ENCODE data around the gene INPPL1.
A peak's percentile ranks its signal among the peaks of the same experiment; 100 is the strongest.
"Not testable (repeated sequence)": the region's sequence is repeated elsewhere in the genome, so short reads cannot be mapped to it uniquely, and the experiment has no call there.

The INPPL1 gene

DNA sequence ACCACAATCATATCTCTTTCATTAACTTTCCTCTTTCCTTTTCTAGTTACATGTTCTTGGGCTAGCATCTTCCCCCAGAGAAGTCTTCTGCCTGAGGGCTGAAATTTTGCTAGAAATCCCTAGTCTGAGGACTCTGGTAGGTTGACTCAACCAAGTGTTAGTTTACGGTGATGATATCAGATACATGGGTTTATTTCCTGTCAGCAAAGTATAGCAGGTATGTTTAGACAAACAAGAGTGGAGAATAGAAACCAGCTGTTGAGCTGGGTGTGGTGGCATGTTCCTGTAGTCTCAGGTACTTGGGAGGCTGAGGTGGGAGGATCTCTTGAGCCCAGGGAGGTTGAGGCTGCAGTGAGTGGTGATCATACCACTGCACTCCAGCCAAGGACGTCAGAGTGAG lies 21.4 kb upstream of the INPPL1 start:
- ChIA-PET POLR2A (no interaction called here), CTCF (interaction anchor here (0.6 kb wide), 1 partner anchor 60 kb away, joined by 4 read pairs; no protein-coding TSS in a partner anchor)
- TF ChIP-seq CTBP1 (IDR thresholded peaks at IDR 0.05; ENCODE audit: borderline replicate concordance) = no peak
- no peak for TF ChIP-seq NFRKB (IDR thresholded peaks at IDR 0.05)
- no peak for TF ChIP-seq FOXA1 (IDR thresholded peaks at IDR 0.05)
- no peak for TF ChIP-seq ARNT (IDR thresholded peaks at IDR 0.05)
- no peak for TF ChIP-seq PKNOX1 (IDR thresholded peaks at IDR 0.05)
- no peak for TF ChIP-seq HDGF (IDR thresholded peaks at IDR 0.05; ENCODE audit: borderline replicate concordance)
- TF ChIP-seq SP1 (IDR thresholded peaks at IDR 0.05) = no peak
- no peak for TF ChIP-seq ELF4 (IDR thresholded peaks at IDR 0.05)
- no peak for TF ChIP-seq FOXK2 (IDR thresholded peaks at IDR 0.05)
- TF ChIP-seq BHLHE40 (IDR thresholded peaks at IDR 0.05; ENCODE audit: borderline replicate concordance) = no peak
- TF ChIP-seq LEF1 (IDR thresholded peaks at IDR 0.05; ENCODE audit: borderline replicate concordance) = no peak
- TF ChIP-seq TARDBP (IDR thresholded peaks at IDR 0.05) = no peak
- TF ChIP-seq ZNF384 (IDR thresholded peaks at IDR 0.05) = no peak
- no peak for DNase-seq (ENCODE audit: extremely low spot score)

DNA sequence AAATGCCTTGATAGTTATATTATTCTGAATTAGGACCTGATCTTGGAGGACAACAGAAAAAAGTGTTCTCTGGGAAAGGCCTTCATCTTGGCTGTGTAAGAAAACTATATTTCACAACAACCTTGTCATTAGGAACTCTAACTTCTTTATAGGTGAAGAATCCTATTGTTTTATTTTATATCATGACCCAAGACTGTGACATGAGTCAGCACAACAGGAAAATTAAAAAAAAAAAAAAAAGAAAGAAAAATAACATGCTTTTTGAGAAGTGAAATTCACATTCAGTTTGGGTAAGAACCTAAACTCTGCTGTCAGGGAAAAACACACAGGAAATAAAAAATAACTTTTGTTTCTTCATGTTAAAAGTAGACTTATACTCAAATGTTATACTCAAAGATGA lies 19.7 kb upstream of the INPPL1 start:
- no peak for DNase-seq (ENCODE audit: extremely low spot score)
- POLR2A ChIA-PET = no interaction called here
- CTCF ChIA-PET = no interaction called here
- TF ChIP-seq BHLHE40 (IDR thresholded peaks at IDR 0.05; ENCODE audit: borderline replicate concordance) (no peak), SP1 (IDR thresholded peaks at IDR 0.05) (no peak), ELF4 (IDR thresholded peaks at IDR 0.05) (no peak), FOXK2 (IDR thresholded peaks at IDR 0.05) (no peak), NFRKB (IDR thresholded peaks at IDR 0.05) (no peak), HDGF (IDR thresholded peaks at IDR 0.05; ENCODE audit: borderline replicate concordance) (no peak), ARNT (IDR thresholded peaks at IDR 0.05) (no peak), ZNF384 (IDR thresholded peaks at IDR 0.05) (no peak), FOXM1 (IDR thresholded peaks at IDR 0.05; ENCODE audit: borderline replicate concordance) (no peak), PKNOX1 (IDR thresholded peaks at IDR 0.05) (no peak), FOXA1 (IDR thresholded peaks at IDR 0.05) (no peak), CTBP1 (IDR thresholded peaks at IDR 0.05; ENCODE audit: borderline replicate concordance) (no peak), LEF1 (IDR thresholded peaks at IDR 0.05; ENCODE audit: borderline replicate concordance) (no peak)

- CTCF ChIA-PET; DNase-seq (ENCODE audit: extremely low spot score): not testable (repeated sequence)
- POLR2A ChIA-PET = interaction anchor here (0.8 kb wide), 1 partner anchor 12 kb away, joined by 3 read pairs; no protein-coding TSS in a partner anchor
These were observed 17.8 kb upstream of the INPPL1 start for GRCh38 chr11:72206794-72207193.

- ChIA-PET POLR2A (interaction anchor here (0.5 kb wide), 1 partner anchor 77 kb away, joined by 4 read pairs; no protein-coding TSS in a partner anchor), CTCF (no interaction called here)
- DNase-seq (ENCODE audit: extremely low spot score) = no peak
- TF ChIP-seq FOXK2 (IDR thresholded peaks at IDR 0.05) = no peak
- TF ChIP-seq BHLHE40 (IDR thresholded peaks at IDR 0.05; ENCODE audit: borderline replicate concordance) = no peak
- no peak for TF ChIP-seq CTBP1 (IDR thresholded peaks at IDR 0.05; ENCODE audit: borderline replicate concordance)
- TF ChIP-seq HDGF (IDR thresholded peaks at IDR 0.05; ENCODE audit: borderline replicate concordance) = no peak
- no peak for TF ChIP-seq FOXM1 (IDR thresholded peaks at IDR 0.05; ENCODE audit: borderline replicate concordance)
- TF ChIP-seq ZNF384 (IDR thresholded peaks at IDR 0.05) = no peak
- no peak for TF ChIP-seq L3MBTL2 (conservative IDR thresholded peaks at IDR 0.05)
- TF ChIP-seq ELF4 (IDR thresholded peaks at IDR 0.05) = no peak
- no peak for TF ChIP-seq ARNT (IDR thresholded peaks at IDR 0.05)
These were observed 16.3 kb upstream of the INPPL1 start for GRCh38 chr11:72208281-72208680.

GRCh38 chr11:72209101-72209500 lies 15.5 kb upstream of the INPPL1 start:
- POLR2A ChIA-PET = no interaction called here
- no peak for DNase-seq (ENCODE audit: extremely low spot score)
- CTCF ChIA-PET = no interaction called here
- TF ChIP-seq L3MBTL2 (conservative IDR thresholded peaks at IDR 0.05) (no peak), ARNT (IDR thresholded peaks at IDR 0.05) (no peak), FOXA1 (IDR thresholded peaks at IDR 0.05) (no peak), ZNF384 (IDR thresholded peaks at IDR 0.05) (no peak), BHLHE40 (IDR thresholded peaks at IDR 0.05; ENCODE audit: borderline replicate concordance) (no peak), FOXM1 (IDR thresholded peaks at IDR 0.05; ENCODE audit: borderline replicate concordance) (no peak), SUZ12 (IDR thresholded peaks at IDR 0.05) (no peak), TARDBP (IDR thresholded peaks at IDR 0.05) (no peak), CTBP1 (IDR thresholded peaks at IDR 0.05; ENCODE audit: borderline replicate concordance) (no peak), LEF1 (IDR thresholded peaks at IDR 0.05; ENCODE audit: borderline replicate concordance) (no peak), HDGF (IDR thresholded peaks at IDR 0.05; ENCODE audit: borderline replicate concordance) (no peak), SP1 (IDR thresholded peaks at IDR 0.05) (no peak), NFRKB (IDR thresholded peaks at IDR 0.05) (no peak), ELF4 (IDR thresholded peaks at IDR 0.05) (no peak), FOXK2 (IDR thresholded peaks at IDR 0.05) (no peak)

GRCh38 chr11:72216638-72217037 lies 7.9 kb upstream of the INPPL1 start, which contains the start of gene FOLR2:
Gene FOLR2, plus strand, starts transcription at chr11:72216794. Its CDS starts 1,791 bp downstream, at chr11:72218585.
- ChIA-PET POLR2A (no interaction called here), CTCF (no interaction called here)
- TF ChIP-seq PKNOX1 (IDR thresholded peaks at IDR 0.05) (no peak), ZNF384 (IDR thresholded peaks at IDR 0.05) (no peak), BHLHE40 (IDR thresholded peaks at IDR 0.05; ENCODE audit: borderline replicate concordance) (no peak), LEF1 (IDR thresholded peaks at IDR 0.05; ENCODE audit: borderline replicate concordance) (no peak), CTBP1 (IDR thresholded peaks at IDR 0.05; ENCODE audit: borderline replicate concordance) (no peak), SUZ12 (IDR thresholded peaks at IDR 0.05) (no peak), SP1 (IDR thresholded peaks at IDR 0.05) (no peak), HDGF (IDR thresholded peaks at IDR 0.05; ENCODE audit: borderline replicate concordance) (no peak), TARDBP (IDR thresholded peaks at IDR 0.05) (no peak), ELF4 (IDR thresholded peaks at IDR 0.05) (no peak), FOXA1 (IDR thresholded peaks at IDR 0.05) (no peak), ARNT (IDR thresholded peaks at IDR 0.05) (no peak), FOXK2 (IDR thresholded peaks at IDR 0.05) (no peak), L3MBTL2 (conservative IDR thresholded peaks at IDR 0.05) (no peak), NFRKB (IDR thresholded peaks at IDR 0.05) (no peak), FOXM1 (IDR thresholded peaks at IDR 0.05; ENCODE audit: borderline replicate concordance) (no peak)
- DNase-seq (ENCODE audit: extremely low spot score) = peak; percentile 2

All from HEK293T (cell line).